Measurements from ENCODE around the gene PSMD14.

Gene PSMD14

GRCh38 chr2:161343235-161343634 is 35.0 kb downstream of the PSMD14 start:
- DNase-seq (ENCODE audit: low spot score) (no peak), ATAC-seq (ENCODE audit: low read depth) (no peak)
- TF ChIP-seq, protein P1, sequence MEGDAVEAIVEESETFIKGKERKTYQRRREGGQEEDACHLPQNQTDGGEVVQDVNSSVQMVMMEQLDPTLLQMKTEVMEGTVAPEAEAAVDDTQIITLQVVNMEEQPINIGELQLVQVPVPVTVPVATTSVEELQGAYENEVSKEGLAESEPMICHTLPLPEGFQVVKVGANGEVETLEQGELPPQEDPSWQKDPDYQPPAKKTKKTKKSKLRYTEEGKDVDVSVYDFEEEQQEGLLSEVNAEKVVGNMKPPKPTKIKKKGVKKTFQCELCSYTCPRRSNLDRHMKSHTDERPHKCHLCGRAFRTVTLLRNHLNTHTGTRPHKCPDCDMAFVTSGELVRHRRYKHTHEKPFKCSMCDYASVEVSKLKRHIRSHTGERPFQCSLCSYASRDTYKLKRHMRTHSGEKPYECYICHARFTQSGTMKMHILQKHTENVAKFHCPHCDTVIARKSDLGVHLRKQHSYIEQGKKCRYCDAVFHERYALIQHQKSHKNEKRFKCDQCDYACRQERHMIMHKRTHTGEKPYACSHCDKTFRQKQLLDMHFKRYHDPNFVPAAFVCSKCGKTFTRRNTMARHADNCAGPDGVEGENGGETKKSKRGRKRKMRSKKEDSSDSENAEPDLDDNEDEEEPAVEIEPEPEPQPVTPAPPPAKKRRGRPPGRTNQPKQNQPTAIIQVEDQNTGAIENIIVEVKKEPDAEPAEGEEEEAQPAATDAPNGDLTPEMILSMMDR (IDR thresholded peaks at IDR 0.05; ENCODE audit: poor library complexity, severe bottlenecking) = no peak
- H3K9me3 ChIP-seq (ENCODE audit: severe bottlenecking) = no peaks in the 10 kb centered on the region
- H3K4me3 ChIP-seq (ENCODE audit: severe bottlenecking) = no peak overlapping the region
- no peaks in the 10 kb centered on the region for H3K4me1 ChIP-seq (ENCODE audit: insufficient read depth, poor library complexity, severe bottlenecking)
- no peak overlapping the region for H3K27ac ChIP-seq (ENCODE audit: poor library complexity, severe bottlenecking)
- H3K36me3 ChIP-seq (ENCODE audit: low read depth) = peaks cover 13% of the 10 kb centered on the region
- no peaks in the 10 kb centered on the region for H3K27me3 ChIP-seq (ENCODE audit: insufficient read depth, poor library complexity, severe bottlenecking)

DNA sequence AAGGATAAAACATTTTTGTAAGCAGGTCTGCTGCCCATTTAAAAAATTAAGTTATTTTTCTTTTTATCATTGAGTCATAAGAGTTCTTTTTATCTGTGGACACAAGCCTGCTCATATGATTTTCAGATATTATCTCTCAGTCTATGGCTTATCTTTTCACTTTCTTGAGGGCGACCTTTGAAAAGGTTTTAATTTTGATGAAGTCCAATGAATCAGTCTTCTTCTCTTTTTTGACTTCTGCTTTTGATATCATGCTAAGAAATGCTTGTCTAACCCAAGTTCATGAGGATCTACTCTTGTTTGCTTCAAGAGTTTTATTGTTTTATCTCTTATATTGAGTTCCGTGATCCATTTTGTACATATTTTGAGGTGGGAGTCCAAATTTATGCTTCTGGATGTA is 36.5 kb downstream of the PSMD14 start:
- H3K36me3 ChIP-seq (ENCODE audit: low read depth) = peaks cover 8% of the 10 kb centered on the region
- no peaks in the 10 kb centered on the region for H3K27me3 ChIP-seq (ENCODE audit: insufficient read depth, poor library complexity, severe bottlenecking)
- TF ChIP-seq, protein P1 (IDR thresholded peaks at IDR 0.05; ENCODE audit: poor library complexity, severe bottlenecking) = no peak
- H3K4me3 ChIP-seq (ENCODE audit: severe bottlenecking) = no peak overlapping the region
- H3K27ac ChIP-seq (ENCODE audit: poor library complexity, severe bottlenecking) = no peak overlapping the region
- DNase-seq (ENCODE audit: low spot score) = no peak
- ATAC-seq (ENCODE audit: low read depth) = no peak
- no peaks in the 10 kb centered on the region for H3K9me3 ChIP-seq (ENCODE audit: severe bottlenecking)
- H3K4me1 ChIP-seq (ENCODE audit: insufficient read depth, poor library complexity, severe bottlenecking) = no peaks in the 10 kb centered on the region

GRCh38 chr2:161351678-161352077 is 43.5 kb downstream of the PSMD14 start:
- no peaks in the 10 kb centered on the region for H3K4me1 ChIP-seq (ENCODE audit: insufficient read depth, poor library complexity, severe bottlenecking)
- no peaks in the 10 kb centered on the region for H3K27me3 ChIP-seq (ENCODE audit: insufficient read depth, poor library complexity, severe bottlenecking)
- no peak for DNase-seq (ENCODE audit: low spot score)
- H3K36me3 ChIP-seq (ENCODE audit: low read depth) = no peaks in the 10 kb centered on the region
- ATAC-seq (ENCODE audit: low read depth) = no peak
- H3K4me3 ChIP-seq (ENCODE audit: severe bottlenecking) = no peak overlapping the region
- TF ChIP-seq, protein P1 (IDR thresholded peaks at IDR 0.05; ENCODE audit: poor library complexity, severe bottlenecking) = no peak
- H3K27ac ChIP-seq (ENCODE audit: poor library complexity, severe bottlenecking) = no peak overlapping the region
- peaks cover 2% of the 10 kb centered on the region for H3K9me3 ChIP-seq (ENCODE audit: severe bottlenecking)

GRCh38 chr2:161352719-161353118 is 44.5 kb downstream of the PSMD14 start:
- Histone ChIP-seq H3K4me3 (ENCODE audit: severe bottlenecking) (no peak overlapping the region), H3K4me1 (ENCODE audit: insufficient read depth, poor library complexity, severe bottlenecking) (no peaks in the 10 kb centered on the region), H3K36me3 (ENCODE audit: low read depth) (no peaks in the 10 kb centered on the region), H3K27me3 (ENCODE audit: insufficient read depth, poor library complexity, severe bottlenecking) (no peaks in the 10 kb centered on the region), H3K9me3 (ENCODE audit: severe bottlenecking) (peaks cover 2% of the 10 kb centered on the region), H3K27ac (ENCODE audit: poor library complexity, severe bottlenecking) (no peak overlapping the region)
- TF ChIP-seq, protein P1 (IDR thresholded peaks at IDR 0.05; ENCODE audit: poor library complexity, severe bottlenecking) = no peak
- no peak for ATAC-seq (ENCODE audit: low read depth)
- DNase-seq (ENCODE audit: low spot score) = no peak

GRCh38 chr2:161353543-161353942 is 45.3 kb downstream of the PSMD14 start:
- ATAC-seq (ENCODE audit: low read depth) = no peak
- TF ChIP-seq, protein P1 (IDR thresholded peaks at IDR 0.05; ENCODE audit: poor library complexity, severe bottlenecking) = no peak
- no peaks in the 10 kb centered on the region for H3K36me3 ChIP-seq (ENCODE audit: low read depth)

More at GRCh38 chr2:161353543-161353942, 45.3 kb downstream of the PSMD14 start:
- no peaks in the 10 kb centered on the region for H3K27me3 ChIP-seq (ENCODE audit: insufficient read depth, poor library complexity, severe bottlenecking)
- no peak for DNase-seq (ENCODE audit: low spot score)
- H3K27ac ChIP-seq (ENCODE audit: poor library complexity, severe bottlenecking) = no peak overlapping the region
- H3K4me1 ChIP-seq (ENCODE audit: insufficient read depth, poor library complexity, severe bottlenecking) = no peaks in the 10 kb centered on the region
- no peak overlapping the region for H3K4me3 ChIP-seq (ENCODE audit: severe bottlenecking)
- H3K9me3 ChIP-seq (ENCODE audit: severe bottlenecking) = peaks cover 2% of the 10 kb centered on the region
